8988T (cell line): ENCODE measurements around the gene PDE3B.
"Not testable (repeated sequence)": the region's sequence is repeated elsewhere in the genome, so short reads cannot be mapped to it uniquely, and the experiment has no call there.

Experiments used
- DNase-seq: peaks from one replicate; pipeline ENCODE4 v3.0.0; 2011

Gene PDE3B

DNA sequence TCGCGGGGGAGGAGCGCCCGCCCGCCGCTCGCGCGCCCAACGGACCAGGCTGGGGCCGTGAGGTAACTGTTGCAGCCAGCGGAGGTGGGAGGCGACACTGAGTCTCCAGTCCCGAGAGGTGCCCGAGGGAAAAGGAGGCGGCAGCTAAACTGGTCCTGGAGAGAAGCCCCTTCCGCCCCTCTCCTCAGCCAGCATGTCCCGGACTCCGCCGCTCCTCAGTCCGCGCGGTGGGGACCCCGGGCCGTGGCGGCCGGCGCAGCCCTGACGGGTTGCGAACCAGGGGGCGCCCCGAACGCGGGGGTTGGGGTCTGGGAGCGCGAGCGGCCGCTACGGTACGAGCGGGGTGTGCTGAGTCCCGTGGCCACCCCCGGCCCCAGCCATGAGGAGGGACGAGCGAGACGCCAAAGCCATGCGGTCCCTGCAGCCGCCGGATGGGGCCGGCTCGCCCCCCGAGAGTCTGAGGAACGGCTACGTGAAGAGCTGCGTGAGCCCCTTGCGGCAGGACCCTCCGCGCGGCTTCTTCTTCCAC, at the start of gene PDE3B:
TSS of gene PDE3B (plus strand) at position 108 of the 529 bp plus-strand sequence. CDS start at position 380, 272 bp downstream.
- peak; percentile 79 for DNase-seq

DNA sequence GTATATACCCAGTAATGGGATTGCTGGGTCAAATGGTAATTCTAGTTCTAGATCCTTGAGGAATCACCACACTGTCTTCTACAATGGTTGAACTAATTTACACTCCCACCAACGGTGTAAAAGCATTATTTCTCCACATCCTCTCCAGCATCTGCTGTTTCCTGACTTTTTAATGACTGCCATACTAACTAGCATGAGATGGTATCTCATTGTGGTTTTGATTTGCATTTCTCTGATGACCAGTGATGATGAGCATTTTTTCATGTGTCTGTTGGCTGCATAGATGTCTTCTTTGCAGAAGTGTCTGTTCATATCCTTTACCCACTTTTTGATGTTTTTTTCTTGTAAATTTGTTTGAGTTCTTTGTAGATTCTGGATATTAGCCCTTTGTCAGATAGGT, 48.3 kb upstream of the PDE3B start:
- not testable (repeated sequence) for DNase-seq

DNA sequence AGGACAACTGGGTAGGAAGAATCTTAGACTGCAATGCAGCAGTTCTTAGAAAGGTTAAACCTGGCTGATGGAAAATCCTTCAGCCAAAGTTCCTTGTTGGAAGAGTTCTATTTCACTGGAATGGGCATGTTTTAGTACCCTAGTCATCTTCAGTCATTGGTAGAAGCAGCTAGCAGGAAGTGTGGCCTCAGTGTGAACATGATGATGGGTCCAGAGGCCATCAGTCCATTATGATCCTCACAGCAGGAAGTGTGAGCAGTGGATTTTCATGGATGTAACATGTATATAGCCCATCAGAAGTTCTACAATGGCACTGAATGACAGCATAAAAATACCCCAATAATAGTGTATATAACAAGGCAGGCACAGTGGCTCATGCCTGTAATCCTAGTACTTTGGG, 35.9 kb upstream of the PDE3B start:
- DNase-seq: no peak

DNA sequence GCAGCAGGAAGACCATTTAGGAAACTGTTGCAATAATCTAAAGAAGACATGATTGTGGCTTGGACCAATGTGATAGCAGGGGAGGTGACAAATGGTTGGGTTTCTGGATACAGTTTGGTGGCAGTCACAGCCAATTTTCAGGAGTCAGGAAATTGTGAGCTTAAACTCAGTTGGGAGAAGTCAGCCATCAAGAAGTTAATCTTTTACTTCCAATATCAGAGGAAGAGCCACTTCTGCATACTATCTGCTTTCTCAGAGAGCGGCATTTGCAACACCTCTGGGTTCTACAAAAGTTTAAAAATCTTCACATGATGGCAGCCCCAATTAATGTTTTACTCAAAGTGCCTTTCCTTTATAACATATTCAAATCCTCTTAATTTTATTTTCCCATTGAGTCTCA, 33.7 kb upstream of the PDE3B start:
- no peak for DNase-seq

DNA sequence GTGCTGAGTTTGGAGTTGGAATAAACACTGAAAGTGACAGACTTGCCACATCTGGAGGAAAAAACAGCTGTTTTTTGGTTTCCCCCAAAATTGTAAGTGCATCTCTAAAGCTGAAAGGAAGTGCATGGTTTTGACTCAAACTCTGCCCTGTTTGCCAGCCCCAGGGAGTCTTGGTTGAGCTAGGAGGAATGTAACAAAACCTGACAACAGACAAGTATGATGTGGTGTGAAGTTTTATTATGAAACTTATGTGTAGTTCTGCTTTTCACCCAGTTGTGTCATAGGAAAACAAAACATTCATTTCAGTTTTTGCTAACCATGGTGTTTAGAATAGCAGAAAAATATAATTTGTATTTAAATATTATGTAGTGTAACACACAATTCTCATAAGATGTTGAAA, 31.7 kb upstream of the PDE3B start:
- DNase-seq: no peak

DNA sequence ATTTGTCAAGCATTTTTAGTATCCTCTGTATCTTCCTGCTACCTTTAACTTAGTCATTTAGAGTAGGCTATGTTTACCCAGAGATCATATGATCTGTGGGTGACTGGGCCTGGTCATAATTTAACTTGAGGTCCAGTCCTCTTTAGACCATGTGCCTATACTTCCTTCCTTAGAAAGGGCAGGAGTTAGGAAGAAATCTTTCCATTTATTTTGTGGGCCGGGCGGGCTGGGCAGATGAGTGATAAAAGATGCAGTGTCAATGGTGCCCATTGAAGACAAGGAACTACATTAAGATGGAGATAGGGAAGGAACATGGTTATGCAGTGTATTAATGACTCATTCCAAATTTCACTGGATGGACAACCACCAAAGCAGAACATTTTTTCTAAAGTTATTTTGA, 30.9 kb upstream of the PDE3B start:
- no peak for DNase-seq

DNA sequence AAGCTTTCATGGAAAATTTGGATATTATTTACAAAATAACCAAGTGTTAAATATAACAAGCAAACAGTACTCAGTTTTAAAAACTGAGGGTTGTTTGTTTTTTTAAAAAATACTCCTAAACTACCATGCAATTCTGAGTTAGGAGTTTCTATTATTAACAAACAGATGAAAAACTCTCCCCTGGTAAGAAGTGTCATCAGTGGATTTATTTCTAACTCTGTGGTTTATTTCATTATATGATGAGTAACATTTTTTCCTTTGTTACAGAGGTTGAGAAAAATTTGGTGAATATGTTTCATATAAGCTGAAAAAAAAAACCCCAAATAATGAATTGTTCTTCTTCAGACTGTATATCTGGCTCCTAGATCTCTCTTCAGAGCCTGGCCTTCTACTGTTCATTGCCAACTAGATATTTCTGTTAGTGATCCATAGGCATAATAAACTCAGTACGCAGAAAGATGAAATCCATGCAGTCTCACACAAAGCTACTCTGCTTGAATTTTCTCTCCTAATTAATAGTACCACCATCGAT, 29.4 kb upstream of the PDE3B start:
- DNase-seq: no peak

DNA sequence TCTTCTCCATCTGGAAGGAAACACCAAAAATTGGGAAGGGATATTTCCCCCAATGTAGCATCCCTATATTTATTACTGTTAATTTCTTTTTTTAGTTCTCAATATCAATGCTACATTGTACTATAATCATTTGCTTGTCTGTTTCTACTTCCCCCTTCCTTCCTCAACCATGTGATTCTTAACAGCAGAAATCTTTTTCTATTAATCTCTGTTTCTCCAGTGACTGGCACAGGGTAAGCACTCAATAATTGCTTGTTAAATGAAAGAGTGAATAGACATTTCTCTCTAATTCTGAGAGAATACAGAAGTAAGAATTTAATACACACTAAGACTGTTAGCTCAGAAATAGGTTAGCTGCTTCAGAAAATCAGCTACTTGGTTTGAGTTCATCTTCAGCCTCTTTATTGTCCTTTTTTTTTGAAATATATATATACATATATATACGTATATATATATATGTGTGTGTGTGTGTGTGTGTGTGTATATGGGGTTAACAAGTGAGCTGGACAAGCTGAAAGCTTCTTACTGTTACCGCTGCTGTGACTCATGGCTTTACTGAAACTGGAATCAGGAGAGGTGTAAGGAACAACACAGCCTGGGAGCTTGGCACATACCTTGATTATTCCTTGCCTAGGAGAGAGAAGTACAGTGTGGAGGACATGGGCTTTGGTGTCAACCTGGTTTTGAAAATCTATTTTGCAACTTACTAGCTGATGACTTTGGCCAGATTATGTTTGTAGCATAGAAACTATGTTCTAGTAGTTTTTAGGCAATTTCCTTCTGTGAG, 26.2 kb upstream of the PDE3B start:
- DNase-seq: no peak

DNA sequence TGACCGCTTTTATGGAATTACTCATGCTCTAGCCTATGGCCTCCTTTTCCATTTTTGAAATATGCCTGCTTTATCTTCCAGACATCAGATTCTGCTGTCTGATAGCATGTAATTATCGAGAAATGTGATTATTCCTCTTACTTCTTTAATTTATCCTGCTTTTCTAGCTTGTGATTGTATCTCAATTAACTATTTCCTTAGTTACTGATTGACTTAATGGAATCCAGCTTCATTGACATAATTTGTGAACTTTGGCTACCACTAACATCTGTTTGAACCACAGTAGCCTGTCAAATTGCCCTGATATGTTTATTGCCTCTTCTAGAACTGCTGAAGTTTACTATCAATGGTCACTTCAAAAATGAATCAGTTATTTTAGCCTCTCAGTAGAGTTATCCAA, 25.5 kb upstream of the PDE3B start:
- no peak for DNase-seq

DNA sequence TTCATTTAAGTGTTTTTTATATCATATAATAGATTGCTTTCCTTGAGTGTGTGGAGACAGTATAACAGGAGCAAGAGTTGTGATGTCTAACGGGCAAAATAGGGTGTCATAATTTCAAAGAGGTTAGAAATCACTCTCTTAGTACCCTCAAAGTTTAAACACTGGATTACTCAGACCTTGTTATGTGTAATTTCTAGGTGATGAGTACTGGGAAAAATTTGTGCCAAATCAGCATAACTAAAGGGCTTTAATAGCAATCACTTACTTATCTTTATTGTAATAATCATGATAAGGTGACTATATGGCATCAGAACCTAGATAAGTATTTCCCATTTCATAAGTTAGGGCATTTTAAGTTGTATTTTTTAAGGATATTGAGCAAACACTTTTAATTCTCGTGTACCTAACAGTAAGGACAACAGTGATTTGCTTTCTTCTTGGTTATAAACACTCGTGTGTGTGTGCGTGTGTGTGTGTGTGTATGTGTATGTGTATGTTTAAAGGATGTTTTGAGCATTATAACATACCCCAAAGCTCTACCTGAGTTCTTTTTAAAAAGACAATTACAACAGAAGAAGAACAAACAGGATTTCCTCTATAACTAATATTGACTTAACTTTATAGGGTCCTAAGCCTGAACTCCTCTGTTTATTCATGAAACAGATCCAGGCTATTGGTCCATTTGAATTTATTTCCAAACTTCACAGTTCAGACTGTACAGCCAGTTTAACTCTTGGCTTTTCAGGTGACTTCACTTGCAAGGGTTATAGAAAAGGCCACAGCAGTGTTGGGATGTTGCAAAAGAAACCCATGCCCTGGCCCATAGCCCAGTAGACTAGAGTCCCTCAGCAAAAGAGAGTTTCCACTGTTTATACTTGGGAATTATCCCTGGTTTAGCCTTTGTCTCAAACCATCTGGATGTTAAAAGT, 23.7 kb upstream of the PDE3B start:
- DNase-seq: no peak

DNA sequence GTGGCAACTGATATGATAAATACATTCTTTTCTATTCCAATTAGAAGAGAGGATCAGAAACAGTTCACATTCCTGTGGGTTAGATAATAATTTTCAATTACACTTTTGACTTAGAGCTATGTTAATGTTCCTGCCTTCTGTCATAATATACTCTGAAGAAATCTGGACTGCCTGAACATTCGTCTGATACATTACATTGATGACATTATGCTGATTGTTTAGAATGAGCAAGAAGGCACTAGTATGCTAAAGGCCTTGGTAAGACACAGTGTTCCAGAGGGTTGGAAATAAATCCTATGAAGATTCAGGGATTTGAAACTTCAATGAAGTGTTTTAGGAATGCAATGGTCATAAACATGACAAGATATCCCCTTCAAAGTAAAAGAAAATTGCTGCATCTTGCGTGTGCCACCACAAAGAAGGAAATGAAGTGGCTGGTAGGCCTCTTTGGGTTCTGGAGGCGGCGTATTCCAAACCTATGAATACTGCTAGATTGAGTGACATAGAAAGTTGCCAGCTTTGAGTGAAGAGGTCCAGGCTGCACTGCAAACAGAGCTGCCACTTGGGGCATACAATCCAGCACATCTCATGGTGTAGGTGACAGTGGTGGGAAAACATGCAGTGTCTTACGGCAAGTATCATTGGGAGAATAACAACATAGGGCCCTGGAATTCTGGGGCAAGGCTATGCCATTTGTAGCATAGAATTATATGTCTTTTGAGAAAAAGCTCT, 21.2 kb upstream of the PDE3B start:
- DNase-seq: no peak

DNA sequence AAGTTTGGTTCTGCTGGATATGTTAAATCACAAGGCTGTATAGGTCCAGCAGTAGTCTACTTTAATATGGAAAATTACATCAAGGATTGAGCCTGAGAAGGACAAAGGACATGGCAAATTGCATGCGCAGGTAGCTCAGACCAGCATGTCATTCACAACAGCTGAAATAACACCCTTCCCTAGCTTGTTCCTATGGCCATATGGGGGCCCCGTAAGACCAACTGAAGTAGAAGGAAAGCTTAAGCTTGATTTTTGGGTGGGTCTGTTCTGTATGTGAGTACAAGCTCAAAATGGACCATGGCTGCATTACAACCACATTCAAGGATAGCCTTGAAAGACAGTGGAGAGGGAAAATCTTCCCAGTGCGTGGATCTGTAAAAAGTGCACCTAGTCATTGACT, 20.6 kb upstream of the PDE3B start:
- no peak for DNase-seq

DNA sequence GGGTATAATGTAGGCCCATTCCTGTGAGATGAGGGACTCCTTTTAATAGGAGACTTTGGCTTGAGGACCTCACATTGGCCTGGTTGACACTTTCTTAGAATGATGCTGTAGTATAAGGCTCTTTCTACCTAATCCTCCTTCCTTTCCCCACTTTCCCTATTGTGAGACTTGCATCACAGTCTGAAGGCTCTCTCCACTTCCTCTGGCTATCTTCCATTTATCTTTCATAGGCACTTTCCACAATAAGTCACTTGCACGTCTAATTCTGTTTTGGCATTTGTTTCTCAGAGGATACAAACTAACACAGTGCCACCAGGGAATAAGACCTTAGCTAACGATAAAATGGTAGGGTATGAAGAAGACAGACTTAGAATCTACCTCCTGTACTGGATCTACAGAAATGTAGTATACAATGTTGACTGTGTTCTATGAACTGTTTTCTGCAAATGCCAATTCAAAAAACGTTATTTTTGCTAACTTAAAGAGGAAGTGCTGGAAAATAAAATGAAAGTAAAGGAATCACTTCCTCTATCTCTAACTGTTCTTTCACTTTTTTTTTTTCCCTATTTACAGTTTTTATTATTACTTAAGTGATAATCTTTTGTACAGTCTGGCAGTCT, 17.9 kb upstream of the PDE3B start:
- DNase-seq: no peak

DNA sequence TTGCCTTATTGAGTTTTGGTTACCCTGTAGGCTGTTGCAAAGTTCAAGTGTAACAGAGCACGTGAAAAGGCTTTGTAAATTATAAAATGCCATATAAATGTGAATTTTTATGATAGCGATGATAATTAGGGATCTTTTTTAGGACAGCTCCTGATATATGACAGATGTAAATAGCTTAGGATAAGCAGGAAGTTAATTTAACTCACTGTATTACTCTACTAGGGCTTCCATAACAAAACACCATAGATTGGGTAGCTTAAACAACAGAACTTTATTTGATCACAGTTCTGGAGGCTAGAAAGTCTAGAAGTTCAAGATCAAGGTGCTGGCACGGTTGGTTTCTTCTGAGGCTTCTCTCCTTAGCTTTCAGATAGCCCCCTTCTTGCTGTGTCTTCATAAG, 17.0 kb upstream of the PDE3B start:
- no peak for DNase-seq

DNA sequence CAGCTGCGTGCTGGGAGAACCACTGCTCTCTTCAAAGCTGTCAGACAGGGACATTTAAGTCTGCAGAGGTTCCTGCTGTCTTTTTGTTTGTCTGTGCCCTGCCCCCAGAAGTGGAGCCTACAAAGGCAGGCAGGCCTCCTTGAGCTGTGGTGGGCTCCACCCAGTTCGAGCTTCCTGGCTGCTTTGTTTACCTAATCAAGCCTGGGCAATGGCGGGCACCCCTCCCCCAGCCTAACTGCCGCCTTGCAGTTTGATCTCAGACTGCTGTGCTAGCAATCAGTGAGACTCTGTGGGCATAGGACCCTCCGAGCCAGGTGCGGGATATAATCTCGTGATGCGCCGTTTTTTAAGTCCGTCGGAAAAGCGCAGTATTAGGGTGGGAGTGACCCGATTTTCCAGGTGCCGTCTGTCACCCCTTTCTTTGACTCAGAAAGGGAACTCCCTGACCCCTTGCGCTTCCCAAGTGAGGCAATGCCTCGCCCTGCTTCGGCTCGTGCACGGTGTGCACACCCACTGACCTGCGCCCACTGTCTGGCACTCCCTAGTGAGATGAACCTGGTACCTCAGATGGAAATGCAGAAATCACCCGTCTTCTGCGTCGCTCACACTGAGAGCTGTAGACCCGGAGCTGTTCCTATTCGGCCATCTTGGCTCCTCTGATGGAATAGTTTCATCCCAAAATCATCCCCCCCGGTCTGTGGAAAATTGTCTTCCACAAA, 9.9 kb upstream of the PDE3B start:
- not testable (repeated sequence) for DNase-seq

DNA sequence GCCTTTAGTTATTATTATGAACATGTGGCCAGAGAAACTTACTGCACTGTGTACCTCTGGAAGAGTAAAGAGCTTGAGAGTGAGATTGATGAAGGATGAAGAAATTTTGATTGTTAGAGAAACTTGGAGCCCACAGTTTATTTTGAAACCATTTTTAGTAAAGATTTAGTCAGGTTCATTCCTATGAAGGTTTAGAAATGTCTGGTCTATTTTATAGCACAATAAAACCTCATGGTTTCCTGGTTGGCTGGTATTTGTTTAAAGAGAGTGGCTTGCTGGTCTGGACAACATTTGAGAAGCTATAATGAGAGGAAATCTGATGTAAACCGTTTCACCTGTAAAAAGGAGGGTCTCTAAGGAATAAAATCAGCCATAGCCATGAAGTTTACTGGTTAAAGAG, 8.8 kb upstream of the PDE3B start:
- no peak for DNase-seq

DNA sequence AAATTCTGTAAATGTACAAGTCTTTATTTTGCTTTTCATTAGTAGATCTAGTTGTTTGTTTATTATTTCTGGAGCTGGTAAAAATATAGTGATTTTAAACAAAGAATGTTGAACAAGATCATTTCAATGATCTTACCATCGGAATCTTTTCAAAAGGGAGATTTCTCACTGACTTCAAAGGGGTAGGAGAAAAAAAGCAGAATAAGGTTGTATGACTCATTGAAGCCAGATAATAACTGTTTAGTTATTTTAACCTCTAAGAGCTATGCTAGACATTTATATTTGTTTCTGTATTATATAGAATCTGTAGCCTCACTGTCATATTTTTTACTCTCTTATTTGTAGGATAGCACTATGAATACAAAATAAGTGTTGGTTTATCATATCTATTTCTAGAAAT, 8.1 kb upstream of the PDE3B start:
- DNase-seq: no peak

DNA sequence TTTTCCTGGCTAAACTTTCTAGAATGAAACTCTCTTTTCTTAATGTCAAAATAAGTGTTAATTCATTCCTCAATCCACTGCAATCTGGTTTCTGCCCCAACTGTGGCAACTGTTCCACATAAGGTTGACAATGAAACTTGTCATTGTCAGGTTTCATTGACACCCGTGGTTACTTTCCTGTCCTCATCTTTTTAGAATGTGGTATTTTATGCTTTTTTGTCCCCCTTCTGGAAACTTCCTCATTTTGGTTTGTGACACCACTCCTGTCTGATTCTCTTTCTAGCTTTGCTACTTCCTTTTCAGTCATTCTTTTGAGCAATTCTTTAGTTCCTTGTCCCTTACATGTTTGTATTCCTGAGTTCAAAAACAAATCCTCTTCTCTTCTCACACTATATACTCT, 7.5 kb upstream of the PDE3B start:
- DNase-seq: no peak

DNA sequence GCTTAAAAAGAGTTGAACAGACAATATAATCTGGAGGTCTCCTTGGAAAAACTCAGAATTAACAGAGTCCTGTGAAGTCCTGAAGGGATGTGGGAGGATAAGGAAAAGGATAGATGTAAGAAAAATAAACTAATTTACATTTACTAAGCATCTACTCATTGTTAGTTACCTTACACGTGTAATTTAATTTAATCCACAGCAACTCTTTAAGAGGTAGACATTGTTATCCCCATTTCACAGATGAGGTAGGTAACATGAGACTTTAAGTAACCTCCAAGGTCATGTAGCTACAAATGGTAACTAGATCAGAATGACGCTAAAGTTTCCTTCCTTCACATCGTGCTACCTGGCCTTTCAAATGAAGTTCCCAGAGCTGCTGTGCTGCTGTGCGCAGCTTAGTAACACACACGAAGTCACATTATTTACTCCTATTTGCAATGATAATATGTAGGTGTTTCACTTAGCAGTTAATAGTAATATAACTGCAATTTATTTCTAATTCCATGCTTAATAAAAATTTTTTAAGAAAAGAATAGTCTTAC, 5.7 kb upstream of the PDE3B start:
- no peak for DNase-seq

DNA sequence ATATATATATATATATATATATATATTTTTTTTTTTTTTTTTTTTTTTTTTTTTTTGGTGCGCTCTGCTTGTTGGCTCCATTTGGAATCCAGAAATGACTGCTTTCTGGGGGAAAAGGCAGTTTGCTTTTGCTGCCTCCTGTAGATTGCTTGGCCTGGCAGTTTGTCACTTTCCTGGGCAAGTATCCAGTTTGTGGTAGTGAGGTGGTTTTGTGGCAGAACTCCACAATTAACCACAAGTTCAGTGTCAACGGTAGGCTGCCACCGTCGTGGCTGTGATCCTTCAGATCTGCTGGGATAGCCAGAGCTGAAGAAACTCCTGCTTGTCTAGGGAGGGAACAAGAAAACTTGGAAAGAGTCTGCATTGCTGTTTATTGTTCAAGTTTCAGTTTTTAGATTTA, 5.0 kb upstream of the PDE3B start:
- no peak for DNase-seq

DNA sequence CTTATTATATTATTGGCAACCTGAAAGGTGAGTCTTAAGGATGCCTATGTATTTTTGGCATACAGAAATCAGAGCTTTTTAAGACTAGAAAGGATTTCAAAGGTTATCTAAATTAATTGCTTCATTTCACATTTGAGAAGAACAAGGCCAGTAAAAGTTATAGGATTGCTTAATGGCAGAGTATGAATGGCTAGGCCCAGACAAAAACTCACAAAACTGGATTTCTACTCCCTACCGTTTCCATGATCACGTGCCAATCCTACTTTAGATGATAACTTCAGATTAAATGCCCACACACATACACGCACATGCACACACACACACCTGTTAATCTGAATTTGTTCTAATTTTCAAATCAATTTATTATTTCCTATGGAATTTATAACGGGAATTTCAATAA, 1.8 kb upstream of the PDE3B start:
- DNase-seq: no peak
